GM19239 (cell line): Measurements from ENCODE around the gene OSM.
"Not testable (repeated sequence)": the region's sequence is repeated elsewhere in the genome, so short reads cannot be mapped to it uniquely, and the experiment has no call there.

Experiments
- DNase-seq: peaks from one replicate; pipeline ENCODE4 v3.0.0; 2011; ENCODE audit warnings: low spot score; ENCODE audit not compliant: insufficient read length
- FAIRE-seq: peaks from 2 replicates; lab custom pipeline; 2011; peaks lifted over from hg19 to GRCh38; lab: Jason Lieb, UNC

OSM gene

GRCh38 chr22:30216272-30216671 lies 50.4 kb downstream of the OSM start:
- DNase-seq, FAIRE-seq: not testable (repeated sequence)

GRCh38 chr22:30214703-30215407 lies 51.8 kb downstream of the OSM start:
- no peak for FAIRE-seq
- DNase-seq: no peak

GRCh38 chr22:30212996-30213441 lies 53.6 kb downstream of the OSM start:
- DNase-seq (no peak), FAIRE-seq (no peak)
